Suppressor macrophage (primary cell): ENCODE measurements around the gene MOB1B.
"Not testable (repeated sequence)": the region's sequence is repeated elsewhere in the genome, so short reads cannot be mapped to it uniquely, and the experiment has no call there.

Source experiments
- DNase-seq, 4 experiments: peaks; one replicate each; pipeline ENCODE4 v3.0.0-alpha.2; 2020 to 2022

The MOB1B gene

DNA sequence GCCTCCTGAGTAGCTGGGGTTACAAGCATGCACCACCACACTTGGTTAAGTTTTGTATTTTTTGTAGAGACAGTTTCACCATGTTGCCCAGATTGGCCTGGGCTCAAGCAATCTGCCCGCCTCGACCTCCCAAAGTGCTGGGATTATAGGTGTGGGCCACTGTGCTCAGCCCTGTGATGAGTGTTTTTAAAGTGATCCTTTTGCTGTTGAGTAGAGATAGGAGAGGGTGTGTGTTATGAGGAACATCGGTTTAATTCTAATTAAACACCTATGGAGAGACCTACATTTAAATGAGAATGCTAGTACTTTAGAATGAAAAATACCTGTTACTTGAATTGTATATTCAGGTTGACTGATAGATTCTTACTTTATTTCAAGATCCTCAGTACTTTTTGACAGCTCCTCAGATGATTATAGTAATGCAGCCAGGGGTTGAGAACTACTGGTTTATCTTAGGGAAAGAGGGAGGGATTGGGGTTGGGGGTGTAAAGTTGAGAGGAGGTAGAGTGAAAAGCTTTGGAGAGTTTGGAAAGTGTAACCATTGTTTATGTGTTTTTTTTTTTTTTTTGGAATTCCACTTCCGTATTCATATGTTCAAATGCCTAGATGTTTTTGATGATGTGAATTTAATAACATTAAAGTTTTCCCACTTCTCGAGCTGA lies 54.5 kb downstream of the MOB1B start:
- DNase-seq = no peak

DNA sequence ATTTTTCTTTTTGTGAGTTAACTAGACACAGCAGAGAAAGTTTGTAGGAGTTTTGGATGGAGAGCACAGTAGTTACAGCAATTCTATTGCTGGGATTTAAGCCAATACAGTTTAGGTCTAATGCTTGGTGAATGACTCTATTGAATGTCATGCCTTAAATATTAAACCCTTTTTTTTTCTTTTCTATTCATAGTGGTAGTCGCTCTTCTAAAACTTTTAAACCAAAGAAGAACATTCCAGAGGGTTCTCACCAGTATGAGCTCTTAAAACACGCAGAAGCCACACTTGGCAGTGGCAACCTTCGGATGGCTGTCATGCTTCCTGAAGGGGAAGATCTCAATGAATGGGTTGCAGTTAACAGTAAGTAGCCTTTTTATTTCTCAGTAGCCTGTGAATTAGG lies 56.5 kb downstream of the MOB1B start:
- no peak for DNase-seq

DNA sequence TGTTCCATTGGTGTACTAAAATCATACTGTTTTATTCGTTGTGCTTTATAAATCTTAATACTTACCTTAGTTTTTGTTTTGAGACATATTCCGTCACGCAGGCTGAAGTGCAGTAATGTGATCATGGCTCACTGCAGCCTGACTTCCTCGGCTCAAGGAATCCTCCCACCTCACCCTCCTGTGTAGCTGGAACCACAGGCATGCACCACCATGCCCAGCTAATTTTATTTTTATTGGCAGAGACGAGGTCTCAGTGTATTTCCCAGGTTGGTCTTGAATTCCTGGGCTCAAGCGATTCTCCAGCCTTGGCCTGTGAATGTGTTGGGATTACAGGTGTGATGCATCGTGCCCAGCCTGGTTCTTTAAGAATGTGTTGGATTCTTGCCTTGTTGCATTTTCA lies 66.9 kb downstream of the MOB1B start:
- no peak for DNase-seq

DNA sequence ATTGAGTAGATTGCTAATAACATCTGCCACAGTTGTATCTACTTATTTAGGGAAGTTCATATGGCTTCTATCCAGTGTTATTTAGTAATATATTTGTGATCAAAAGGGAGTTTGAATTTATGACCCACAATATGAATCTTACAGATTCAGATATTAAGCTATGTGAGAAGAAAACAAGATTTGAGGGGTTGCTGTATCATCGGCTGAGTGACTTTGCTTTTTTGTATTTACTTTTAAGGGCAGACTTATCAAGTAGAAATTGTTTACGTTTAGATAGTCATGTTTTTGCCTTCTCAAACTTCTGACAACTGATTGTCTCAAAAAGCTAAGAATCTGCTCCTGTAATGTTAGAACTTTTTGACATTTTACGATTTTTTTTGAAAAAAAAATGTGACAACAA lies 74.1 kb downstream of the MOB1B start:
- no peak for DNase-seq

DNA sequence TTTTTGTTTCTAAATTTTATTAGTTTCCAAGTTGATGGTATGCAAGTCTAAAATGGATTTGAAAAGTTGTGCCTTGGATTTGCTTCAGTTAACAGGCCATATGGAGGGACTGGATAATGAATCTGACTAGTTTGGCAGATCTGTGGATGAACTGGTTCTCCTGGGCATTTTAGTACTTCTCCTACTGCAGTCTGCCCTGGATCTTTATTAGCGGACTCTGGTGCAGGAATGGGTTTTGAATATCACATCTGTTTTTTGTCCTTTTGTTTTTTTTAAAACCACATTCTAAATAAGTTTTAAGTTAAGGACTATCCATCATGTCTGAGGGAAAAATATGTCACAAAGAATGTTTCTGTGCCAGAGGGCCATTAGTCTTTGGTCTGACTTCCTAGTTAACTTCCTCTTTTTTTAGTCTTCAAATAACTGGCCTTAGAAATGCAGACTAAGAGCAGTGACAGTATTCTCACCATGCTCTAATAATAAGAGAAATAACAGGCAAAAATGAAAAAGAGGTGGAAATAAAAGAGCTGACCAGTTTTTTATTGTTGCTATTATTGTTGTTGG lies 77.4 kb downstream of the MOB1B start:
- DNase-seq = peak; percentile 16 to 68 (median 48)

DNA sequence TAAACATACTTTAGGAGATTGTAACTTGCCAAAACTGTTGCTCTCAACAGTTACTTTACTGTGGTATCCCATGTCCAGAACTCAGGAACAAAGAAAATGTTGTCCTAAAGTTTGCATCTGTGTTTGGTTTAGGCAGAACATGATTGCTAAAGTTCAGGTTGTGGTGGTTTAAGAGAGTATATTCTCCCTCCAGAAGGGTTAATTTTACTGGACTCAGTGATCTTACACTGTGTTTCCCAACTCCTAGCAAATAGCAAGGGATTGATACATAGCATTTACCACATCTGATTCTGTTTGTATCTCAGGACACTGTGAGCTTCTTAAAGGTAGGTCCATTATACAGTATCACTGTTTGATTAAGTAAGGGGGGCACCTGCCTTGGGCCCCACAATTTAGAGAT lies 78.0 kb downstream of the MOB1B start:
- DNase-seq = no peak

DNA sequence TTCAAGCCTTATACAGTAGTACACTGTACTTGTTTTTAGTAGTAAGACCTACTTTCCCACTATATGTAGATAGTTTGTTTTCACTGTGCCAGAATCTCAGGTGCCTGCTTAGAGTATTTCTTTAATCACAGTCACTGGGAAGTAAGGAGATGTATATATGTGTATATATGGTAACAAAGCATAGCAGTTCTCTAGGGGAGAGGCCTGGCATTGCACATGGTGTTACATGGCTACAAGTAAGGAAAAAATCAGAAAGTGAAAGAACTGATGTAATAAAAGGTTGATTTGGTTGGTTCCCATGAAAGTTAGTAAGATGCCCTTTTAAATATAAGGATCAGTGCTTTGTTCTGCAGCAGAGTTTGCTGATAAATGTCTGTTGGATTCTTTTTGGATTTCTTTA lies 81.9 kb downstream of the MOB1B start:
- no peak for DNase-seq

DNA sequence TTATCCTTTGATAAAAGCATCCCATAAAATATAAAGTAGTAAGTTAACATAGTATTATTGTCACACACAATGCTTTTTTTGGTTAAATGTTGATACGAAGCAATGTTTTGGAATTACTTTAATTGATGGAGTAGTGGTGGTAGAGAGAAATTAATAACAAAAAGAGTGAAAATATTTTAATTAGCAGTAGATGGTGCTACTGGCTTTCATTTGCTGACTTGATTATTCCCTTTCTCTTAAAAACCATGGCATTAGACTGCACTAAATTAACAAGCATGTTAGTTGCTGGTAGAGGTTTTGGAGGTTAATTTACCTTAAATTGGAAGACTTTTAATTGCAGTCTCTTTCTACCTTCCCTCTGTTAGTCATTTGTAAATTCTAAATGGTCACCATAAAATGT lies 82.4 kb downstream of the MOB1B start:
- no peak for DNase-seq

DNA sequence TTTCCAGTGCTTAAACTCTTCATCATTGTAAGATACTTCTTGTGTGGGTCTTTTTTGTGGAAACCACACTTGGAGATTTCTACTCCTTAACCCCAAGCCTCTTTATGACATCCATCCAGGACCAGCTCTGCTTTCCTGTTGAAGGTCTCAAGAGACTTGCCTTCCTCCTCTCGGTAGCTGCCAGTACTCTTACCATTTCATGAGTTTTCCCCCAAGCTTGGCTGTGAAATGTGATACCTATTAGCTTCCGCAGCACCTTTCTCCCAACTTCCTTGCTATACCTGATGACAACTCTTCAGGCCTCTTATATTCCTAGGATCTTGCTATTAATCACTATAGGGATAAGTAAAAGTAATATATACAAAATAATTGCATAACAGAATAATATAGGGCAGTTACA lies 89.4 kb downstream of the MOB1B start:
- DNase-seq = no peak

DNA sequence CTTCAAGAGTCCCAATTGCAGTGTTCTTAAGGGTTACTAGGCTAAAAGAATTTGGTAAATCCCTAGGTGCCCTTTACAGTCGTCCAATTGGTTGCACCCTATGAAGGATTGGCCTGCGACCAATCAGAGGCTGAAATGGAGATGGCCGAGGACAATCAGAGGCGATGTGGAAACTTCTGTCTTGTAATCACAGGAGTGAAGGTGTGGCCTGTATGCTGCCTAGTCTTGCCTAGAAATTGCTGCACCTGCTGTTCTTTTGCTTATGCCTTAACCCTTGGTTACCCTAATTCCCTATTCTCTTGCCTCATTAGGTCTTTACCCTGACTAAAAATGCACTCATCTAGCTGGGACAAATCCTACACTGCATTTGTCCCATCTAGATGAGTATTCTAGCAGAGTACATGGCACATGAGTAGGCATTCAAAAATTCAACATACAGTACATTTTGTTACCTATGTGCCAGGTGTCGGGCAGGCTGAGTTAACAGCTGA lies 90.3 kb downstream of the MOB1B start:
- DNase-seq = peak in 1 of 4 experiments; percentile 23

DNA sequence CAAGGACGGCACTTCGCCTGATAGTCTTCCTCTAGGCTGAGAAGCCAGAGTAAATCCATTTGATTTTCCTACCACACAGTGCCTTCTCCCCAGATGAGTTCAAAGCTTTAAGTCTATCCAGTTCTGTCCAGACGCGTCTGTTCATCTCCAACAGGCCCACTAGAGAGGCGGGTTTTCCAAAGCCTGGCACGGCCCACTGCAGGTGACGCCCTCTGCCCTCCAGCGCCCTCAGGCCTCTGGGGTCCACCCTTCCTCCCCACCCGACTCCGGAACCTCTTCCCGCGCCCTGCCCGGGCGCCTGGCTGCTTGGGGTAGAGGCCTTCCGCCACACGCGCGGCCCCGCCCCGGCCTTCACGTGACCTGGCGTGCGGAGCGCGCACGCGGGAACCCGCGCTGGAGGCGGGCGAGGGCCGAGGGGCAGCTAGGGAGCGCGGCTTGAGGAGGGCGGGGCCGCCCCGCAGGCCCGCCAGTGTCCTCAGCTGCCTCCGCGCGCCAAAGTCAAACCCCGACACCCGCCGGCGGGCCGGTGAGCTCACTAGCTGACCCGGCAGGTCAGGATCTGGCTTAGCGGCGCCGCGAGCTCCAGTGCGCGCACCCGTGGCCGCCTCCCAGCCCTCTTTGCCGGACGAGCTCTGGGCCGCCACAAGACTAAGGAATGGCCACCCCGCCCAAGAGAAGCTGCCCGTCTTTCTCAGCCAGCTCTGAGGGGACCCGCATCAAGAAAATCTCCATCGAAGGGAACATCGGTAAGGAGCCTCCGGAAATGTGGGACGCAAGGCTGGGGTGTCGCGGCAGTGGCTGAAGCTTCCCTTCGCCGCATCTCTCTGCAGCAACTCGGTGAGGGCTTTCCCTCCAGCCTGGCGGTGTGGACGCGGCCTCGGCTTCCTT lies 91.3 kb downstream of the MOB1B start, which contains the start of gene DCK:
Gene DCK, plus strand, starts transcription at position 469 of the 888 bp plus-strand sequence. Its CDS starts 187 bp downstream, at position 656.
- peak; percentile 94 to 98 (median 96) for DNase-seq

DNA sequence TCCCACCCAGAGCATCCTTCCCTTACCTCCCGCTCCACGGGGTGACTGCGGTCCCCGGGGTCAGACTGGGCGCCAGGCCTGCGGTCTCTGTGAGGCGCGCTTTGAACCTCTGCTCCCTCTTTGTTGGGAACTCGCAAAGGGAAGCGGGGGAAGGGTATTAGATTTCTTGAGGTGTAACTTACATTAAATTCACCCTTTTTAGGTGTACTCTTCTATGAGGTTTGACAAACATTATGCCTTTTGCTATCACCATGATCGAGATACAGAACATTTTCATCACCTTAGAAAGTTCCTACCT lies 91.8 kb downstream of the MOB1B start:
- DNase-seq = no peak

DNA sequence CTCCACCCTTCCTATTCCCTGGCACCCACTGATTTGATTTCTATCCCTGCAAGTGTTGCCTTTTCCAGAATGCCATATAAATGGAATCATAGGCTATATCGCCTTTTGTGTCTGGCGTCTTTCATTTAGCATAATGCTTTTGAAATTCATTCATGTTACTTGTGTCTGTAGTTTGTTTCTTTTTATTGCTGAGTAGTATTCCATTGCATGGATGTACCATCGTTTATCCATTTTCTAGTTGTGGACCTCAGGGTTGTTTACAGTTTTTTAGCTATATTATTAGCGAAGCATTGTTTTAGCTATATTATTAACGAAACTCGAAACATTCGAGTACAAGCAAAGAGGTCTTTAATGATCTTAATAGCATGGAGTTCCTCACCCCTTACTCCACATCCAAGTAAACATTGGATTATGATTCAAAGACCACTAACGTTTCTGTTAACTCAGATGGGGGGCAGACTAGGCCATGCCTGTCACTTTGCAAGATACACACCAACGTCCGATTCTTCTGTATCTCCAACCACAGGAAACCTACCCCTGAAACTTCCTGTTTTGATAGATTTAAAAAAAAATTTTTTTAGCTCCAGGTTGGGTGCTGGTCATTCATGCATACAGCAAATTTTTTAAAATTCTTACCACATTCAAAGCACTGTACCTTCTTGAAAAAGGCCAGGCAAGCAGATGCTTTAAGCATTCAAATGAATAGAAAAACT lies 92.4 kb downstream of the MOB1B start:
- DNase-seq = peak in 3 of 4 experiments; percentile 14 to 50 (median 40)

DNA sequence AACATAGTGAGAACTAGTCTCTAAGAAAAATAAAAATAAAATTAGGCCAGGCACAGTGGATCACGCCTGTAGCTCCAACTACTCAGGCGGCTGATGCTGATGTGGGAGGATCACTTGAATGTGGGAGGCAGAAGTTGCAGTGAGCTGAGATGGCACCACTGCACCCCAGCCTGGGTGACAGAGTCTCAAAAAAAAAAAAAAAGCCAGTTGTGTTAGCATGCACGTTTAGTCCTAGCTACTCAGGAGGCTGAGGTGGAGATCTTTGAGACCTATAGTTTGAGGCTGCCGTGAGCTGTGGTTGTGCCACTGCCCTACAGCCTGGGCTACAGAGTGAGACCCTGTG lies 93.8 kb downstream of the MOB1B start:
- DNase-seq = peak; percentile 37 to 67 (median 61)

DNA sequence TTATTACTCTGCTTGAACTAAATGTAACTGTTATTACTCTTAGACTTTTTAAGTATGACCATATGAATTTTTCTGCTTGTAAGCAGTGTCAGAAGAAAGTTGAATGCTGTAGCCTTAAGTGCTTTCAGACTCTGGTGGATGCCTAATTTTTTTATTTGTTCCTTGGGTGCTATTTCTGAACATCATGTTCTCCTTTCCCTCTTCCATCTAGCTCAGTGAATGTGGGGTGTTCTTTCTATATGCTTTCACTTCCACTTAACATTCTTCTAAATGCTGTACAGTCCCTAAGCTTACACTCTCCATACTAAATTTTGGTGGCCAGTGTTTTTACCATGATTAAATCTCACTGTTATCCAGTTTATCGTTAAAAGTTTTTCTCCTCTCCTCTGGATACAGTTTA lies 94.9 kb downstream of the MOB1B start:
- DNase-seq = peak in 2 of 4 experiments; percentile 41 to 53

DNA sequence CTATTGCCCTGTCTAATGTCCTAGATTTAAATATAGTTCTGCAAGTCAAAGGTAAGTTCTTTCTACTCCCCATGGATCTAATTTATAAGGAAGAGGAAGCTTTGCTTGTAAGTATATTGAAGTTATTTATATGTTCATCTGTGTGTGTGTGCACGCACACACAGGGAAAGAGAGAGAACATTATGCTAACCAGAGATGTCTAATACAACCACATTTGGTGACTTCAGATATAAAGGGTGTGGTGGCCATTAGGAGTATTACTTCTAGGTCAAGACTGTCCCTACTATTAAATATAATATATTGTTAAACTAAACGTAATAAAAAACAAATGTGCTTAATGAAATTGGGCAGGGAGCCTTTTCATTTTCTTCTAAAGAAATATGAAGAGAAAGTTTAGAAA lies 95.4 kb downstream of the MOB1B start:
- peak in 1 of 4 experiments; percentile 19 for DNase-seq

DNA sequence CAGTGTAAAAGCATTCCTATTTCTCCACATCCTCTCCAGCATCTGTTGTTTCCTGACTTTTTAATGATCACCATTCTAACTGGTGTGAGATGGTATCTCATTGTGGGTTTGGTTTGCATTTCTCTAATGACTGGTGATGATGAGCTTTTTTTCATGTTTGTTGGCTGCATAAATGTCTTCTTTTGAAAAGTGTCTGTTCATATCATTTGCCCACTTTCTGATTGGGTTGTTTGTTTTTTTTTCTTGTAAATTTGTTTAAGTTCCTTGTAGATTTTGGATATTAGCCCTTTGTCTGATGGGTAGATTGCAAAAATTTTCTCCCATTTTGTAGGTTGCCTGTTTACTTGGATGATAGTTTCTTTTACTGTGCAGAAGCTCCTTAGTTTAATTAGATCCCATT lies 97.5 kb downstream of the MOB1B start:
- DNase-seq = not testable (repeated sequence)

DNA sequence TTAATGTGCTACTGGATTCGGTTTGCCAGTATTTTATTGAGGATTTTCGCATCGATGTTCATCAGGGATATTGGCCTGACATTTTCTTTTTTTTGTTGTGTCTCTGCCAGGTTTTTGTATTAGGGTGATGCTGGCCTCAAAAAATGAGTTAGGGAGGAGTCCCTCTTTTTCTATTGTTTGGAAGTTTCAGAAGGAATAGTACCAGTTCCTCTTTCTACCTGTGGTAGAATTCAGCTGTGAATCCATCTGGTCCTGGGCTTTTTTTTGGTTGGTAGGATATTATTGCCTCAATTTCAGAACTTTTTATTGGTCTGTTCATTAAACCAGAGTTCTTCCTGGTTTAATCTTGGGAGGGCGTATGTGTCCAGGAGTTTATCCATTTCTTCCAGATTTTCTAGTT lies 99.2 kb downstream of the MOB1B start:
- not testable (repeated sequence) for DNase-seq

DNA sequence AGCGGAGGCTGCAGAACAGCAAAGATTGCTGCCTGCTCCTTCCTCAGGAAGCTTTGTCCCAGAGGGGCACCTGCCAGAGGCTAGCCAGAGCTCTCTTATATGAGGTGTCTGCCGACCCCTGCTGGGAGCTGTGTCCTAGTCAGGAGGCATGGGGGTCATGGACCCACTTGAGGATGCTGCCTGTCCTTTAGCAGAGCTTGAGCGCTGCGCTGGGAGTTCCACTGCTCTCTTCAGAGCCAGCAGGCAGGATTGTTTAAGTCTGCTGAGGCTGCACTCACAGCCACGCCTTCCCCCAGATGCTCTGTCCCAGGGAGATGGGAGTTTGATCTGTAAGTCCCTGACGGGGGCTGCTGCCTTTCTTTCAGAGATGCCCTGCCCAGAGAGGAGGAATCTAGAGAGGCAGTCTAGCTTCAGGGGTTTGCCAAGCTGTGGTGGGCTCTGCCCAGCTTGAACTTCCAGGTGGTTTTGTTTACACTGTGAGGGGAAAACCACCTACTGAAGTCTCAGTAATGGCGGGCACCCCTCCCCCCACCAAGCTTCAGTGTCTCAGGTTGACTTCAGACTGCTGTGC lies 102.2 kb downstream of the MOB1B start:
- DNase-seq = no peak

DNA sequence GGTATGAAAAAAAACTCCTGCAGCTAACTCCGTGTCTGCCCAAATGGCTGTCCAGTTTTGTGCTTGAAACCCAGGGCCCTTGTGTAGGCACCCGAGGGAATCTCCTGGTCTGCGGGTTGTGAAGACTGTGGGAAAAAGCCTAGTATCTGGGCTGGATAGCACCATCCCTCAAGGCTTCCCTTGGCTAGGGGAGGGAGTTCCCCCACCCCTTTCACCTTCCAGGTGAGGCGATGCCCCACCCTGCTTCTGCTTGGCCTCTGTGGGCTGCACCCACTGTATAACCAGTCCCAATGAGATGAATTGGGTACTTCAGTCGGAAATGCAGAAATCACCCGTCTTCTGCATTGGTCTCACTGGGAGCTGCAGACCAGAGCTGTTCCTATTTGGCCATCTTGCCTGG lies 102.9 kb downstream of the MOB1B start:
- not testable (repeated sequence) for DNase-seq

DNA sequence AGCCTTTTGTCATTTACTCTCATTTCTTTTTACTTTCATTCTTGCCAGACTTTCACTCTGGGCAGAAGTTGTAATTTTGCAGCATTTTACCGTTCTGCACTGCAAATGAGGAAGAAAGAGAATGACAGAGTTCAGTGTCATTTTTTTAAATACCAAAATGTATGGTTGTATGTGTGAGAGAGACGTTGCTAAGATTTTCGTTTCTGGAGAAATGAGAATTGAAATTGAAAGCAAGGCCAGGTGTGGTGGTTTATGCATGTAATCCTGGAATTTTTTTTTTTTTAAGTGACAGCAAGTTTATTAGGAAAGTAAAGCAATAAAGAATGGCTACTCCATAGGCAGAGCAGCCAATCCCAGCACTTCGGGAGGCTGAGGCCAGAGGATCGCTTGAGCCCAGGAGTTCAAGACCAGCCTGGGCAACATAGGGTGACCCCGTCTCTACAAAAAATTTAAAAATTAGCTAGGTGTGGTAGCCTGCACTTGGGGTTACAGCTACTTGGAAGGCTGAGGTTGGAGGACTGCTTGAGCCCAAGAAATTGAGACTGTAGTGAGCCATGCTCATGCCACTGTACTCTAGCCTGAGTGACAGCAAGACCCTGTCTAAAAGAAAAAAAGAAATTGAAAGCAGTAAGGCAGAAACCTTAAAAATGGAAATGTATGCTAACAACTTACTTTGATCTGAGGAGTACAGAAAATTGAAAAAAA lies 104.2 kb downstream of the MOB1B start:
- DNase-seq = peak in 3 of 4 experiments; percentile 11 to 50 (median 40)

DNA sequence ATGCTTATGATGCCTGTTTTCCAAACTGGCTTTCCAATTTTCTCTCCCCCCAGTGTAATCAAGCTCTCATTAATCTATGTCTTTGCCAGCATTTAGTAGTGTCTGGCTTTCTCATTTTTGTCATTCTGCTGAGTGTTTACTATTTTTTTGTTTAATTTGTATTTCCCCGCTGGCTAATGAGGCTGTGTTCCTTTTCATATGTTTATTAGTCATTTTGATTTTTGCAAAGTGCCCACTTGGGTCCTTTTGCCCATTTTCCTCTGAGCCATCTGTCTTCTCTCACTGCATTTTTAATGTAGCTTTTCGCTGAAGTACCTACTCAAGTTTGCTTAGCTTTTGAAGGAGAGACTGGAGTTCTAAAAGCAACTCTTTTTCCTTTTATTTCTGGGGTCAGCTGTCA lies 106.0 kb downstream of the MOB1B start:
- DNase-seq = no peak
